Measurements from ENCODE around the gene HSP90AB1. TPM values are rescaled to one million over a fixed set of nuclear protein-coding genes. Genes with fewer than 3 reads are reported as not detected.

HSP90AB1 gene
- total and polyA plus RNA-seq, 2 of the 8 experiments (the other 6 are each of a cell fraction or from before 2014, with no cell fraction given), result 1,564 to 2,297 TPM

DNA sequence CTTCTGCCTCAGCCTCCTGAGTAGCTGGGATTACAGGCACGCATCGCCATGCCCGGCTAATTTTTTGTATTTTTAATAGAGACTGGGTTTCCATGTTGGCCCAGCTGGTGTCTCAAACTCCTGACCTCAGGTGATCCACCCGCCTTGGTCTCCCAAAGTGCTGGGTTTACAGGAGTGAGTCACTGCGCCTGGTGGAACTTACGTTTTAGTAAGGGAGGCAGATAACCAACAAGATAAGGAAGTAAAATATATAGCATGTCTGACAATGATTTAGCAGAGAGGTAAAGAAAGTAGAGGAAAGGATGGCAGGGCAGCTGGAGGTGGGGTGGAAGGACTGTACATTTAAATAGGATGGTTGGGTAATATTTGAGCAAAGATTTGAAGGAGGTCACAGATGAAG lies 42.9 kb upstream of the HSP90AB1 start (continued):
- TF ChIP-seq RBBP5 (IDR thresholded peaks at IDR 0.05; ENCODE audit: borderline replicate concordance, low read depth, low read length), result no peak
